GM21423 (cell line): ENCODE data around the gene TOX4.
A peak's percentile ranks its signal among the peaks of the same experiment; 100 is the strongest.
"Not testable (repeated sequence)": the region's sequence is repeated elsewhere in the genome, so short reads cannot be mapped to it uniquely, and the experiment has no call there.

Source experiments
- ATAC-seq: cut with Tn5 transposase; IDR thresholded peaks from one replicate; pipeline ENCODE4 v1.9.1; 2021; ENCODE audit warnings: mild to moderate bottlenecking, moderate library complexity; ENCODE audit not compliant: unreplicated experiment

The TOX4 gene

DNA sequence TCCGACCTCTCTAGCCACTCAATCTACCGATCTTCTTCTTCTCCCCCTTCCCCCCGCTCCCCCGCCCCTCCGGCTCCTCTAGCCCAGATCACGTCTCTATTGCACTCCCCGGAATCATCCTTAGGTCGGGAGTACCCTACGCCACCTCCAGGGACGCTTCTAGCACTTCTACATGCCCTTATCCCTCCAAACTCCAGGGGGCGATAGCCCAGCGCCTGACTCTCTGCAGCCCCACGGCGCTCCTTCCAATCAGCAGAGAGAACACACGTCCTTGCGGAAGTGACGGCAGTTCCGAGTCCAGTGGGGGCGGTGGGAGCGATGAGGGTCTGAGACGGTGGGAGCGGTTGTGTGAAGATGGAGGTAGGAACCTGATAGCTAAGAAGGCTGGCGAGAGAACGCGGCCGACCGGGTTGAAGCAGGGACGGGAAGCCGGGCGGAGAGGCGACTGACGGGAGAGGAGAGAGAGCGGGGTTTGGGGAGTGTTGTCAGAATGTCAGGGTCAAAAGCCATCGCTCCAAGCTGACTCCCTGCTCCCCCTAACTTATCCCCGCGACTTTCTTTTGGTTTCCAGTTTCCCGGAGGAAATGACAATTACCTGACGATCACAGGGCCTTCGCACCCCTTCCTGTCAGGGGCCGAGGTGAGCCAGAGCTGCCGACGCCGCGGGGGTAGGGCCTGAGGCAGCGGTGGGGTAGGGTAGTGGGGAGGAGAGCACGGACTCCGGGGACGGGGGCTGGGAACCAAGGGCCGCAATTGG is at the start of gene TOX4, which contains the start of gene RAB2B:
Gene TOX4, plus strand, starts transcription at position 271 of the 757 bp plus-strand sequence. Its CDS starts 84 bp downstream, at position 355.
Gene RAB2B, minus strand, starts transcription at position 35 of the 757 bp plus-strand sequence. CDS start 87 bp downstream, outside the sequence.
- ATAC-seq, result peak; percentile 98

DNA sequence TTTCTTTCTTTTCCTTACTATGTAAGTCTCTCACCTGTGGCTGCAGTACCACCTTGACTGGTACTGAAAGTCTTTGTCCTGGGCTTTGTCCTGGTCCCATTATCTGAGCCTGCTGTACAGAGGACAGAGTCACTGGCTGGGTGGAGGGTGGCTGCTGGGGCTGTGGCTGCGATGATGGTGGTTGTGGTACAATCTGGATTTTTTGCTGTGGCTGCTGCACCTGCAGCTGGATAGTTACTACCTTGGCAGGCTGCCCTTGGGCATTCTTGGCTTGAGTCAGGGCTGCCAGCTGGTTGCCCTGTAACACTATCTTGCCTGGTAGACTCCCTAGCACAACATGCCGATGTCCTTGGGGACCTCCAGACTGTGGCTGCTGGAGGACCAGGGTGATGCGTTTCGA is 48.1 kb upstream of the TOX4 start:
- no peak for ATAC-seq

- no peak for ATAC-seq
Observed at GRCh38 chr14:21431126-21431525, 45.9 kb upstream of the TOX4 start.

DNA sequence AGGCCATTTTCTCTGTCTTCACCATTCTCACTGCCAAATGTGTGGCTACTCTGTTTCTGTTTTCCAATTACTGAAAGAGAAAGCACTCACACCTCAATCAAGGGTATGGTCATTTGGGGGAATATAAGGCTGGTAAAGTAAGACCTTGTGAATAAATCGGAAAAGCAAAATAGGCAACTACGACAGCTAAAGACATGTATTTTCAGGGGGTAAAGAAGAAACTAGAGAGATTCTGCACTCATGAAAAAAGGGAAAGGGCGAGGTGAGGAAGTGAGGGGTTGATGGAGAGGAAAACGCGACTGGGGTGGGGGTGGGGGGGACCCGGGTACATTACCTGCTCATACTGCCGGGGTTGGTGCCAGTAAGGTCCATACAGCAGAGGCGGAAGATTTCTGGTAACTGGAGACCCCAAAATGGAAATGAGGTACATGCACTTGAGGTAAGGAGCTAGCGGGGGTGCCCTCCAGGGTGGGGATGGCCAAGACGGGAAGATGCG is 40.4 kb upstream of the TOX4 start:
- peak; percentile 5 for ATAC-seq

DNA sequence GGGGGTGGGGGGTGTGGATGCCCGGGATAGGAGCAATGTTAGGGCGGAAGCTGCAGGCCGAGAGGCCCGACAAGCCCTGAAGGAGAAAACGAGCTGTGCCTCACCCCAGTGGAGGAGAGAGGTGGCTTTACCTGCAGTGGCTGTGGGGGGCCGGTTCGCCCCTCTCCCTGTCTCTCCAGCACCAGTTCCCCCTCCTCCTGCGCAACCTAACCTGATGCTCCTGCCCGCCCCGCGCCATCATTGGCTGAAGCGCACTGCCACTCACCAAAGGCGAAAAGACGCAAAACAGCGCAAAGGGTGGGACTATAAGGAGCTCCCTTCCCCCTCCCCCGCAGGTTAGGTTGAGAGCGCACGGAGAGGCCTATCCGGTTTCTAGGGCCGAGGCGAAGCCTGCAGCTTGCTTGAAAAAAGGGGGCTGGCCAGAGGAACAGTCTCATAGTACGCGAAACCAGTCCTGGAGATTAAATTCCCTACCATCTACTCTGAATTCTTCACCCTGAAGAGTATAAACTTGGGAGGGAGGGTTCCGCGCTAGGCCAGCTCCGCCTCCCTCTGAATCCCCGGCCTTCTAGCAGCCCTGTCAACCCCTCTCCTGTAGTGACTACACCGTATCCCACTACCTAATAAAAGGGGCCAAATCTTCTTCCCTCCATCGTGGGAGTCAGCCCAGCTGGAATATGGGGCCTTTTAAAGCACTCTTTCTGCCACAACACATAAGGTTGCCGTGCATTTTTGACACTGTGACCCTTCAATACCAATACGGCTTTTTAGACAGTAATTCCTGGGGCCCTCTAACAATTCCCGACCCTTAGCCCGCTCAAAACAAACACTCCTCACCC is 39.7 kb upstream of the TOX4 start:
- ATAC-seq, result peak; percentile 99

DNA sequence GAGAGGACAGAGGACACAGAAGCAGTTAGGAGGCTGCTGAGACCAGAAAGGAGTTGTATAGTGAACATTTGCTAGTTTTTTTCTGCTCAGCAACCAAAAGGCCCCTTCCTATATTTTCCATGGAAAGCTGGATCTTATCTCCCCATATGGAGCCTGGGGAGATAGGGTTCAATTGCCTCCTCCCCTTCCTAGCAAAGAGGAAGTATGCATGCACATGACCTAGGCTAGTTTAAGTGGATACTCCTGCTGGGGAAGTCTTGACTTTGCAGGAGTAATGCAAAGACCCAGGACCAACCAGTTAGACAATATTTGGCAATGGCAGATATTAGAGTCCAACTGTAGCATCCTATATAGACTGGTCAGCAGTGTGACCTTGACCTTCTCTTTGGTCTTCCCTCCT is 36.1 kb upstream of the TOX4 start:
- ATAC-seq, result no peak

- not testable (repeated sequence) for ATAC-seq
Observed at GRCh38 chr14:21442657-21443056, 34.3 kb upstream of the TOX4 start.

- no peak for ATAC-seq
Observed at GRCh38 chr14:21449899-21450216, 27.1 kb upstream of the TOX4 start.

DNA sequence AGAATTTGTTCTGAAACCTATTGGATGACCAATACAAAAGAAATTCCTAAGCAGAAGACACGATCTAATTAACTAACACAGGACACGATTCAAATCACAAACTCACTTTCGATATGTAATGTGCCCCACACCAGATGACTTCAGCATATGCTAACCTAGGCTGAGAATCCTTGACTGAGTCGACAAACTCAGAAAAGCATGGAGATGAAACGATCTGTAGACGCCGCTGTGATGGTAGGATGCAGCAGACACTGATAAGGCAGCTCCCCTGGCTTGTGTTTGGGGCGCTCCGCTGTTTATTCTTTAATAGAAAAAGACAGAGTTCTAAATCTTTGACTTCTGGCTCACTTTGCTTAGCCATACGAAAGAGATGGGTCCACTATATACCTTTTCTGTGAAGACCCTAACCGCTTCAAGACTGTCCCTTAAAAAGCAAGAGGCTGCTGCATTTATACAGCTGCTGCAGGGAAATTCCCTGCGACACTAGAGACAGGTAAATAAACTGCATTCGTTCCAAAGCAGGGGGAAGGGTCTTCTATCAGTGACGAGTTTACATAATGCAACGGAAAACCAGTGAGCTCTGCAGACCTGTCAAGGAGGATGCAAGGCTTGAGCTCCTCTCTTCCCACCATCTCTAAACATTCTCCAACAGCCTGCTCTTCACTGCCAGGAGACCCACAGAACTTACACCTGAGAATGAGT is 22.0 kb upstream of the TOX4 start:
- ATAC-seq, result no peak

- ATAC-seq, result peak; percentile 15
Observed at GRCh38 chr14:21455592-21455911, 21.4 kb upstream of the TOX4 start.

GRCh38 chr14:21455912-21456667 is 20.9 kb upstream of the TOX4 start, which contains the start of gene CHD8:
TSS of gene CHD8 (minus strand) at chr14:21456123. CDS start at chr14:21431643, 24,480 bp downstream.
- ATAC-seq, result peak; percentile 97

DNA sequence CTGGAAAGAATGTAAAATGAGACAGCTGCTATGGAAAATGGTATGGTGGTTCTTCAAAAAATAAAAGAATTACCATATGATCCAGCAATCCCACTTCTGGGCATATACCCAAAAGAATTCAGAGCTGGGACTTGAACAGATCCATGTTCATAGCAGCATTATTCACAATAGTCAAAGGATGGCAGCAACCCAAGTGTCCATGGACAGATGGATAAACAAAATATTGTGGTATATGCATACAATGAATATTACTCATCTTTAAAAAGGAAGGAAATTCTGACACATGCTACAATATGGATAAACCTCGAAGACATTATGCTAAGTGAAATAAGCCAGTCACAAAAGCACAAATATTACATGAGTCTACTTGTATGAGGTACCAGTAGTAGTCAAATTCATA is 9.4 kb upstream of the TOX4 start:
- ATAC-seq, result no peak

- ATAC-seq, result no peak
Observed at GRCh38 chr14:21475767-21476522, 1.1 kb upstream of the TOX4 start.

DNA sequence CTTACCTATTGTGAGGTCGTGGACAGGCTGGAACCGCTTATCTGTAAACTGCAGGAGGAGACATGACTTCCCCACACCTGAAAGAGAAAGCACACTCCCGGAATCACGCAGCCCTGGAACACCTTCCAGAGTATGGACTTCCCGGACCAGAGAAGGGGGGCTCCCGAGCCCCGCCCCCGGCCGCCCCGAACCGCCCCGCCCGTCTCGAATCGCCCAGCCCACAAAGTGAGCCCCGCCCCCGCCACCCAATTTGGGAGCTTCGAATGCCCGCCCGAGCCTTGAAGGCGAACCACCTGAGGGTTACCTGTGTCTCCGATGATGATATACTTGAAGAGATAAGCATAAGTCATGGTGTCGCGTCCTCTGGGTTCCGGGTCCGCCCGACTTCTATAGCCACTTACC is 471 bp upstream of the TOX4 start:
- ATAC-seq, result peak; percentile 37

GRCh38 chr14:21486640-21487087 is 9.7 kb downstream of the TOX4 start:
- no peak for ATAC-seq

GRCh38 chr14:21494902-21495762 is 18.1 kb downstream of the TOX4 start:
- no peak for ATAC-seq

GRCh38 chr14:21496453-21496852 is 19.5 kb downstream of the TOX4 start:
- ATAC-seq, result no peak

- ATAC-seq, result peak; percentile 50
Observed at GRCh38 chr14:21498540-21499526, 21.8 kb downstream of the TOX4 start.
